Measurements from ENCODE around the gene NUB1.
A peak's percentile ranks its signal among the peaks of the same experiment; 100 is the strongest.

Gene NUB1

GRCh38 chr7:151416112-151416940, 74.7 kb downstream of the NUB1 start:
- H3K27me3 ChIP-seq = peaks cover 25 to 34% (median 28%) of the 10 kb centered on the region in 11 experiments
- H3K9me3 ChIP-seq (replicated peaks in 1 of 11) = peaks cover 25 to 34% (median 27%) of the 10 kb centered on the region in 11 experiments
- H3K4me1 ChIP-seq = peaks cover 6 to 19% (median 12%) of the 10 kb centered on the region in 10 experiments; a peak in 18 of 20 replicates
- TF ChIP-seq Cebpa-rat (IDR thresholded peaks at IDR 0.05) = no peak
- peak overlapping the region in 4 of 11 experiments; percentile 4 to 48 (median 31); a peak in 4 of 22 replicates for H3K27ac ChIP-seq
- H3K36me3 ChIP-seq = no peaks in the 10 kb centered on the region
- H3K4me3 ChIP-seq = no peak overlapping the region
- H3K9ac ChIP-seq = no peak overlapping the region
- peak overlapping the region in 8 of 11 experiments; percentile 2 to 63 (median 34); a peak in 11 of 22 replicates for H3K4me2 ChIP-seq
- peaks cover 0 to 10% (median under 1%) of the 10 kb centered on the region in 11 experiments; a peak in 7 of 22 replicates for H4K20me1 ChIP-seq

- H3K27me3 ChIP-seq = peaks cover 19 to 32% (median 22%) of the 10 kb centered on the region in 11 experiments
- H3K4me3 ChIP-seq = no peak overlapping the region
- 0 out of 22 replicates have a peak, but pooled peaks cover 0 to 4% (median 0%) of the 10 kb centered on the region in 11 experiments for H4K20me1 ChIP-seq
- 0 out of 22 replicates have a peak overlapping the region, but pooled peaks of 1 of the 11 experiments have one; percentile 28 for H3K27ac ChIP-seq
- peaks cover 31 to 40% (median 33%) of the 10 kb centered on the region in 11 experiments for H3K9me3 ChIP-seq (replicated peaks in 1 of 11)
- H3K9ac ChIP-seq = no peak overlapping the region
- H3K4me2 ChIP-seq = 0 out of 22 replicates have a peak overlapping the region, but pooled peaks of 2 of the 11 experiments have one; percentile 33 to 43
- H3K36me3 ChIP-seq = no peaks in the 10 kb centered on the region
- H3K4me1 ChIP-seq = peaks cover under 1 to 14% (median 10%) of the 10 kb centered on the region in 10 experiments; a peak in 15 of 20 replicates
- no peak for TF ChIP-seq Cebpa-rat (IDR thresholded peaks at IDR 0.05)
Measured at GRCh38 chr7:151416941-151417315, 75.3 kb downstream of the NUB1 start.

- no peak for TF ChIP-seq Cebpa-rat (IDR thresholded peaks at IDR 0.05)
- no peak overlapping the region for H3K4me2 ChIP-seq
- peaks cover 0 to 5% (median 0%) of the 10 kb centered on the region in 11 experiments; a peak in 1 of 22 replicates for H3K27me3 ChIP-seq
- peaks cover 0 to 14% (median 10%) of the 10 kb centered on the region in 10 experiments; a peak in 11 of 20 replicates for H3K4me1 ChIP-seq
- H4K20me1 ChIP-seq = no peaks in the 10 kb centered on the region
- H3K9me3 ChIP-seq (replicated peaks in 1 of 11) = peaks cover 39 to 59% (median 50%) of the 10 kb centered on the region in 11 experiments
- no peaks in the 10 kb centered on the region for H3K36me3 ChIP-seq
- H3K4me3 ChIP-seq = no peak overlapping the region
- H3K27ac ChIP-seq = no peak overlapping the region
- no peak overlapping the region for H3K9ac ChIP-seq
Measured at GRCh38 chr7:151420144-151420543, 78.5 kb downstream of the NUB1 start.

GRCh38 chr7:151422212-151422611, 80.6 kb downstream of the NUB1 start:
- peaks cover 39 to 59% (median 50%) of the 10 kb centered on the region in 11 experiments for H3K9me3 ChIP-seq (replicated peaks in 1 of 11)

GRCh38 chr7:151423226-151423625, 81.6 kb downstream of the NUB1 start:
- H3K27me3 ChIP-seq = 0 out of 22 replicates have a peak, but pooled peaks cover 0 to 5% (median 0%) of the 10 kb centered on the region in 11 experiments
- peaks cover 39 to 55% (median 49%) of the 10 kb centered on the region in 11 experiments for H3K9me3 ChIP-seq (replicated peaks in 1 of 11)
- no peak overlapping the region for H3K4me3 ChIP-seq
- TF ChIP-seq Cebpa-rat (IDR thresholded peaks at IDR 0.05) = no peak
- no peak overlapping the region for H3K9ac ChIP-seq
- H4K20me1 ChIP-seq = no peaks in the 10 kb centered on the region
- no peaks in the 10 kb centered on the region for H3K36me3 ChIP-seq
- no peak overlapping the region for H3K4me2 ChIP-seq
- peaks cover under 1 to 2% (median 2%) of the 10 kb centered on the region in 10 experiments; a peak in 15 of 20 replicates for H3K4me1 ChIP-seq
- H3K27ac ChIP-seq = no peak overlapping the region

More at GRCh38 chr7:151422212-151422611, 80.6 kb downstream of the NUB1 start:
- Histone ChIP-seq H3K4me1 (no peaks in the 10 kb centered on the region), H3K4me3 (no peak overlapping the region), H3K27me3 (0 out of 22 replicates have a peak, but pooled peaks cover 0 to 5% (median 0%) of the 10 kb centered on the region in 11 experiments), H4K20me1 (no peaks in the 10 kb centered on the region), H3K27ac (no peak overlapping the region), H3K9ac (no peak overlapping the region), H3K4me2 (no peak overlapping the region), H3K36me3 (no peaks in the 10 kb centered on the region)
- TF ChIP-seq Cebpa-rat (IDR thresholded peaks at IDR 0.05) = no peak

- Histone ChIP-seq H4K20me1 (no peaks in the 10 kb centered on the region), H3K4me3 (no peak overlapping the region), H3K27me3 (0 out of 22 replicates have a peak, but pooled peaks cover 0 to 5% (median 0%) of the 10 kb centered on the region in 11 experiments), H3K27ac (no peak overlapping the region), H3K9ac (no peak overlapping the region), H3K9me3 (replicated peaks in 1 of 11) (peaks cover 35 to 49% (median 45%) of the 10 kb centered on the region in 11 experiments), H3K36me3 (no peaks in the 10 kb centered on the region), H3K4me2 (no peak overlapping the region), H3K4me1 (peaks cover 4 to 9% (median 8%) of the 10 kb centered on the region in 10 experiments; a peak in 16 of 20 replicates)
- no peak for TF ChIP-seq Cebpa-rat (IDR thresholded peaks at IDR 0.05)
Measured at GRCh38 chr7:151423936-151424335, 82.3 kb downstream of the NUB1 start.

GRCh38 chr7:151424799-151425198, 83.2 kb downstream of the NUB1 start:
- TF ChIP-seq Cebpa-rat (IDR thresholded peaks at IDR 0.05) = no peak
- peaks cover 28 to 40% (median 37%) of the 10 kb centered on the region in 11 experiments for H3K9me3 ChIP-seq (replicated peaks in 1 of 11)
- H3K4me1 ChIP-seq = peaks cover 7 to 18% (median 16%) of the 10 kb centered on the region in 10 experiments
- no peak overlapping the region for H3K4me2 ChIP-seq
- H3K36me3 ChIP-seq = no peaks in the 10 kb centered on the region
- H4K20me1 ChIP-seq = no peaks in the 10 kb centered on the region
- H3K4me3 ChIP-seq = no peak overlapping the region
- 0 out of 22 replicates have a peak, but pooled peaks cover 0 to 5% (median 0%) of the 10 kb centered on the region in 11 experiments for H3K27me3 ChIP-seq
- no peak overlapping the region for H3K9ac ChIP-seq
- H3K27ac ChIP-seq = no peak overlapping the region

GRCh38 chr7:151425670-151426440, 84.2 kb downstream of the NUB1 start:
- Histone ChIP-seq H3K9ac (no peak overlapping the region), H4K20me1 (no peaks in the 10 kb centered on the region), H3K4me2 (no peak overlapping the region), H3K27ac (no peak overlapping the region), H3K4me1 (peaks cover 13 to 28% (median 24%) of the 10 kb centered on the region in 10 experiments), H3K27me3 (0 out of 22 replicates have a peak, but pooled peaks cover 0 to 5% (median 0%) of the 10 kb centered on the region in 11 experiments), H3K4me3 (no peak overlapping the region), H3K9me3 (replicated peaks in 1 of 11) (peaks cover 18 to 29% (median 27%) of the 10 kb centered on the region in 11 experiments), H3K36me3 (no peaks in the 10 kb centered on the region)
- TF ChIP-seq Cebpa-rat (IDR thresholded peaks at IDR 0.05) = peak in 4 of 11 experiments; percentile 40 to 69 (median 55); a peak in 6 of 22 replicates

All from BLaER1 treated with 17β-estradiol and CSF1 and Interleukin-3, amounts not matched to agents 10 nM and 100 nM (cell line).